Loucy (cell line): ENCODE measurements around the gene CDNF.

Experiments used
- EZH2phosphoT487 ChIP-seq: fragments of 200-600 bp; IDR thresholded peaks from 2 replicates; pipeline ENCODE4 v1.6.1; 2018; ENCODE audit warnings: antibody characterized with exemption, mild to moderate bottlenecking, moderate library complexity, borderline replicate concordance
- TF ChIP-seq, protein P1 (sequence below): fragments of 200-600 bp; sonication (generic); conservative IDR thresholded peaks from 2 replicates; pipeline ENCODE4 v1.5.1; 2014; ENCODE audit warnings: mild to moderate bottlenecking, antibody characterized with exemption, low read length

- TF ChIP-seq, protein P1, sequence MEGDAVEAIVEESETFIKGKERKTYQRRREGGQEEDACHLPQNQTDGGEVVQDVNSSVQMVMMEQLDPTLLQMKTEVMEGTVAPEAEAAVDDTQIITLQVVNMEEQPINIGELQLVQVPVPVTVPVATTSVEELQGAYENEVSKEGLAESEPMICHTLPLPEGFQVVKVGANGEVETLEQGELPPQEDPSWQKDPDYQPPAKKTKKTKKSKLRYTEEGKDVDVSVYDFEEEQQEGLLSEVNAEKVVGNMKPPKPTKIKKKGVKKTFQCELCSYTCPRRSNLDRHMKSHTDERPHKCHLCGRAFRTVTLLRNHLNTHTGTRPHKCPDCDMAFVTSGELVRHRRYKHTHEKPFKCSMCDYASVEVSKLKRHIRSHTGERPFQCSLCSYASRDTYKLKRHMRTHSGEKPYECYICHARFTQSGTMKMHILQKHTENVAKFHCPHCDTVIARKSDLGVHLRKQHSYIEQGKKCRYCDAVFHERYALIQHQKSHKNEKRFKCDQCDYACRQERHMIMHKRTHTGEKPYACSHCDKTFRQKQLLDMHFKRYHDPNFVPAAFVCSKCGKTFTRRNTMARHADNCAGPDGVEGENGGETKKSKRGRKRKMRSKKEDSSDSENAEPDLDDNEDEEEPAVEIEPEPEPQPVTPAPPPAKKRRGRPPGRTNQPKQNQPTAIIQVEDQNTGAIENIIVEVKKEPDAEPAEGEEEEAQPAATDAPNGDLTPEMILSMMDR, result no peak
- TF ChIP-seq EZH2phosphoT487, result no peak
Observed at GRCh38 chr10:14879928-14880193, 42.0 kb upstream of the CDNF start.
